T47D (cell line): Measurements from ENCODE around the gene MT1B.

Source experiments
- DNase-seq, 2 experiments: peaks; one replicate each; pipeline versions ENCODE4 v3.0.0 to v3.0.0-alpha.2; 2011 to 2012; ENCODE audit warnings: low read depth in 1 of 2, low spot score in 1 of 2
- JUND ChIP-seq: IDR thresholded peaks from 2 replicates; pipeline ENCODE4 v1.6.1; 2012; ENCODE audit warnings: low read depth
- in situ Hi-C: cut with HindIII; loops from 2 replicates; pipeline ENCODE4 v1.10.0; 2016; ENCODE audit warnings: low sequenced_read_pairs, low pct_unique_long_range_greater_than_20kb

The MT1B gene

DNA sequence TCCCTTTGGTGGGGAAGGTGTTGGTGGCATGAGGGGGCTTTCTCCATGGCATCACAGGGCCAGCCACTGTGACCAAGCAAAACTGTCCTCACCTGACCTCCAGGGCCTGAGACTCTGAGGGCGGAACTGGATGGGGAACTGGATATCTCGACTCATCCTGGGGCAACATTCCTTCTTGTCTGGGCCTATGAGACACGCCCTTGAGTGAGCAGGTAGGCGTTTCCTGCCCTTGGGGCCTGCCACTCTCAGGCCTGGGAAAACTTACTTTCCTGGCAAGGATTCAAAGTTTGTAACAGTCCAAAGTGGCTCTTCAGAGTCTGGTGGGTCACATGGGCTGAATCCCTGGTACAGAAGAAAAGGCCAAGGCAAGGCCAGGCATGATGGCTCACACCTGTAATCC is 40.2 kb downstream of the MT1B start:
- in situ Hi-C loops: no loop called here
- no peak for TF ChIP-seq JUND
- DNase-seq: peak; percentile 4 to 89

DNA sequence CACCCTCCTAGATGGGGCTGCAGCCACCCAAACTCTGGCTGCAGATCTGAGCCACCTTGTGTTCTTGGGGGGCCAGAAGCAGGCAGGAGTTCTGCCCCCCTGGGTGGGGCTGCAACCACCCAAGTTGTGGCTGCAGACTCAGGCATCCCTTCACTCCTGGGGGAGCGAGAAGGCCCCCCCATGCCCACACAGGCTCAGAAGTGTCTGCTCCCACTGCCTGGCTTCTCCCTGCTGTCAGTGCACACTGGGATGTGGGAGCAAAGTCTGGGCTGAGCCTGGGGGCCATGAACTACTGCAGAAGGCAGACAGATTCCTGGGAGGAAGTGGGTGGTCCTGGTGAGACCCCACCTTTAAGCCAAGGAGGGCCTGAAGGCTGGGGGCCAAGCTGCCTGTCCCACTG is 43.6 kb downstream of the MT1B start:
- in situ Hi-C loops: no loop called here
- TF ChIP-seq JUND: no peak
- no peak for DNase-seq

DNA sequence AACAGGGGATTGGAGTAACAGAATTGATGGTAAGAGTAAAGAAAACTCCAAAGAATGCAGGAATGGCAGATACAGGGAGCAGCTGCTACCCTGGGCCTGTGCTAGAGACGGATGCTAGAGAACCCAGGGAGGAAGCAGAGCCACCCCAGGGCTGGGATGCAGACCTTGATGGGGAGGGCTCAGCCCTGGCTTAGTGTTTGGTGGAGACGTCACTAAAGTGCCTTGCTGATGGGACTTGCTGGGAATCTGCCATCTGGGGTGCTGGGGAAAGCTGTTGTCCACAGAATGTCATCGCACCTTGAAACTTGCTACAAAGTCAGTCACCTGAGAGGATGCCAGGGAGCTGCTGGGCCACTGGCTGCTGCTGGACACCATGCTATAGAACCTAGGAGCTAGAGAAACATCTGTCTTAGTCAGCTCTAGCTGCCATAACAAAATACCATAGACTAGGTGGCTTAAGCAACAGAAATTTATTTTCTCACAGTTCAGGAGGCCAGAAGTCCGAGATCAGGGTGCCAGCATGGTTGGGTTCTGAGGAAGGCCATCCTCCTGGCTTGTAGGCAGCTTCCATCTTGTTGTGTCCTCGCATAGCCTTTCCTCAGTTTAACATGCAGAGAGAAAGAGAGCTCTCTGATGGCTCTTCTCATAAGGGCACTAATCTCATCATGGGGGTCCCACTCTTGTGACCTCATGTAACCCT is 45.9 kb downstream of the MT1B start:
- no peak for TF ChIP-seq JUND
- DNase-seq: no peak
- in situ Hi-C loops: no loop called here

DNA sequence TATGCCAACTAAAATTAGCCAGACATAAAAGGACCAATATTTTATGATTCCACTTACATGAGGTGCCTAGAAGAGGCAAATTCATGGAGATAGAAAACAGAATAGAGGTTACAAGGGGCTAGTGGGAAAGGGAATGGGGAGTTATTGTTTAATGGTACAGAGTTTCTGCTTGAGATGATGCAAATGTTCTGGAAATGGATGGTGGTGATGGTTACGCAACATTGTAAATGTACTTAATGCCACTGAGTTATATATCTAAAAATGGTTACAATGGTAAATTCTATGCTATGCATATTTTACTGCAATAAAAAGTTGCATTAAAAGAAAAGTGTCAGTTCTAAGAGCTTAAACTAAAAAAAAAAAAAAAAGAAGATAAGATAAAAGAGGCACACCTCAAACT is 48.5 kb downstream of the MT1B start:
- in situ Hi-C loops: no loop called here
- TF ChIP-seq JUND: no peak
- DNase-seq: no peak

DNA sequence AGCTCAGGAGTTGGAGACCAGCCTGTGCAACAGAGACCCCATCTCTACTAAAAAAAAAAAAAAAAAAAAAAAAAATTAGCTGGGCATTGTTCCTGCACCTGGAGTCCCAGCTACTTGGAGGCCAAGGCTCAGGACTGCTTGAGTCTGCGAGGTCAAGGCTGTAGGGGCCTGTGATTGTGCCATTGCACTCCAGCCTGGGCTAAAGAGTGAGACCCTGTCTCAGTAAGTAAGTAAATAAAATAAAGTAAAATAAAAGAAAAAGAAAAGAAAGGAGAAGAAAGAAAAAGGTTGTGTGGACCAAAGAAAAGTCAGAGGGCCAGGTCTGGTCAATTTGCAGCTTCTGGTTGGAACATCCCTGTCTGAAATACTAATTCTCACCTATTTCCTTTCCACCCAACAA is 48.9 kb downstream of the MT1B start:
- in situ Hi-C loops: no loop called here
- DNase-seq: no peak
- no peak for TF ChIP-seq JUND

DNA sequence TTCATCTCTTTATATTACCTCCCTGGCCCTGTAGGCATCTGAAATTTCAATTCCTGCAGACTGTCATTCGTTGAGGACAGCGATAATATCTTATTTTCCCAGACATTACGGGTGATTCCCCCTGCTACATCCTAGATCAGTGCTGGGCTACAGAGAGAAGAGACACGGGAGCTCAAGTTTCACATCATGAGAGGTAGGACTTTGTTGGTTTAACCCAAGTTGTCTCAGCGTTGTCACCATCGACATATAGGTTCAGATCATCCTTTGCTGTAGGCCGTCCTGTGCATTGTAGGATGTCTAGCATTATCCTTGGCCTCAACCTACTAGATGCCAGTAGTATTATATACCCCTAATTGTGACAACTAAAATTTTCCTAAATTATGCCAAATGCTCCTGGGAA is 49.8 kb downstream of the MT1B start:
- DNase-seq: no peak
- no peak for TF ChIP-seq JUND
- in situ Hi-C loops: no loop called here
